ENCODE measurements around the gene MCF2L2. TPM values are rescaled to one million over a fixed set of nuclear protein-coding genes. Genes with fewer than 3 reads are reported as not detected.

Gene MCF2L2
- total and polyA plus RNA-seq, 2 experiments from 2014 or later, result 6.7 to 14.6 TPM

DNA sequence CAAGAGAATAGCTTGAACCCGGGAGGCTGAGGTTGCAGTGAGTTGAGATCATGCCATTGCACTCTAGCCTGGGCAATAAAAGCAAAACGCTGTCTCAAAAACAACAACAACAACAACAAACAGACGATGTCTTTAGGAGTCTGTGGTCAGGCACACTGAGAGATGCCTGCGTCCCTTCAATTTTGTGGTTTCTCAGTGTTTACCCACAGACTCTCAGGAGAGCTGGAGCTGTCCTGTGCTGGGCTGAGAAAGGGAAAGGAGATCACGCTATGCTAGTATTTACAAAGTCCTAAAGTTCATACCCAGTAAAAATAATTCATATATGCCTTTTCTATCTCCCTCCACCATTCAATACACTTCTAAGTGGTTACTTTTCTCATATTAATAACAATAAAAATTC, 272.2 kb downstream of the MCF2L2 start:
- Histone ChIP-seq H2AFZ (no peak overlapping the region), H4K20me1 (replicated peaks; ENCODE audit: insufficient read depth) (no peaks in the 10 kb centered on the region), H3K79me2 (replicated peaks; ENCODE audit: insufficient read depth) (no peaks in the 10 kb centered on the region), H3F3A (replicated peaks; ENCODE audit: low read depth) (no peaks in the 10 kb centered on the region), H3K36me3 (ENCODE audit: insufficient read depth) (no peaks in the 10 kb centered on the region), H3K4me3 (no peak overlapping the region), H3K27ac (ENCODE audit: low read depth) (no peak overlapping the region), H3K4me2 (no peak overlapping the region), H3K9me2 (ENCODE audit: insufficient read depth) (no peaks in the 10 kb centered on the region), H3K27me3 (ENCODE audit: insufficient read depth) (peaks cover 11% of the 10 kb centered on the region), H3K4me1 (ENCODE audit: insufficient read depth) (peaks cover 1% of the 10 kb centered on the region; the same call in 1 of the 2 replicates)
- Mint-ChIP-seq H3K36me3 (ENCODE audit: low read depth) (no peaks in the 10 kb centered on the region), H3K4me1 (no peaks in the 10 kb centered on the region; the same call in 2 of the 3 replicates), H3K27me3 (ENCODE audit: insufficient read depth, low read depth, poor library complexity) (peaks cover 5% of the 10 kb centered on the region), H3K4me3 (no peak overlapping the region), H3K9me3 (no peaks in the 10 kb centered on the region), H3K27ac (no peak overlapping the region)
- TF ChIP-seq ZNF331 (CRISPR knock-in tag; IDR thresholded peaks at IDR 0.05; ENCODE audit: low read depth), result no peak
- no peak for TF ChIP-seq NANOG (IDR thresholded peaks at IDR 0.05; ENCODE audit: borderline replicate concordance)
- no peak for TF ChIP-seq EZH2 (IDR thresholded peaks at IDR 0.05; ENCODE audit: low read depth, unreplicated experiment)
- no peak for ATAC-seq
- DNase-seq (ENCODE audit: low spot score), result no peak

DNA sequence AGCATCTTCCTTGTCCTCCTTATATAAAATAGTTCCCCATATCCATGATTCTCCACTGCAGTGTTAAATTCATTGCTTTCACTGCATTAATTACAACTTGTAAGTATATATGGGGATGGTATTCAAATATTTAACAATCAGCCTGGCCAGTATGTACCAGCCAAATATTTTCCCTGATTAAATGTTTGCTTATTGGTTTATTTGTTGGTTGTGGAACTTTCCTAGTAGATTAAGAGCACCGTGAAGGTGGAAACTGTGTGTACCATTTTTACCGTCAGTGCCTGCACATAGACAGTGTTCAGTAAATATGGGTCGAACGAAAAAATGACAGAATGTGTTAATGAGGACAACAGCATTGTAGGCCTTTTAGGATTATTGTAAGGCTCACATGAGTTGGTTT, 272.9 kb downstream of the MCF2L2 start:
- Histone ChIP-seq H4K20me1 (replicated peaks; ENCODE audit: insufficient read depth) (no peaks in the 10 kb centered on the region), H3K4me1 (ENCODE audit: insufficient read depth) (no peaks in the 10 kb centered on the region), H3K4me3 (no peak overlapping the region), H3K27ac (ENCODE audit: low read depth) (no peak overlapping the region), H3K79me2 (replicated peaks; ENCODE audit: insufficient read depth) (no peaks in the 10 kb centered on the region), H3F3A (replicated peaks; ENCODE audit: low read depth) (no peaks in the 10 kb centered on the region), H3K27me3 (ENCODE audit: insufficient read depth) (peaks cover 3% of the 10 kb centered on the region; the same call in 1 of the 2 replicates), H3K36me3 (ENCODE audit: insufficient read depth) (no peaks in the 10 kb centered on the region), H2AFZ (no peak overlapping the region), H3K9me2 (ENCODE audit: insufficient read depth) (no peaks in the 10 kb centered on the region), H3K4me2 (no peak overlapping the region)
- ATAC-seq (no peak), DNase-seq (ENCODE audit: low spot score) (no peak)
- Mint-ChIP-seq H3K9me3 (no peaks in the 10 kb centered on the region), H3K36me3 (ENCODE audit: low read depth) (no peaks in the 10 kb centered on the region), H3K27me3 (ENCODE audit: insufficient read depth, low read depth, poor library complexity) (peaks cover 5% of the 10 kb centered on the region), H3K4me1 (no peaks in the 10 kb centered on the region; the same call in 2 of the 3 replicates), H3K27ac (no peak overlapping the region), H3K4me3 (no peak overlapping the region)
- TF ChIP-seq EZH2phosphoT487 (IDR thresholded peaks at IDR 0.05; ENCODE audit: unreplicated experiment), result no peak
- TF ChIP-seq JUNB (IDR thresholded peaks at IDR 0.05; ENCODE audit: unreplicated experiment), result no peak
- TF ChIP-seq STAT1 (IDR thresholded peaks at IDR 0.05; ENCODE audit: unreplicated experiment), result no peak
- no peak for TF ChIP-seq POLR2AphosphoS5 (IDR thresholded peaks at IDR 0.05; ENCODE audit: low read depth)
- TF ChIP-seq ZNF462 (CRISPR knock-in tag; IDR thresholded peaks at IDR 0.05), result no peak
- TF ChIP-seq, protein P1, sequence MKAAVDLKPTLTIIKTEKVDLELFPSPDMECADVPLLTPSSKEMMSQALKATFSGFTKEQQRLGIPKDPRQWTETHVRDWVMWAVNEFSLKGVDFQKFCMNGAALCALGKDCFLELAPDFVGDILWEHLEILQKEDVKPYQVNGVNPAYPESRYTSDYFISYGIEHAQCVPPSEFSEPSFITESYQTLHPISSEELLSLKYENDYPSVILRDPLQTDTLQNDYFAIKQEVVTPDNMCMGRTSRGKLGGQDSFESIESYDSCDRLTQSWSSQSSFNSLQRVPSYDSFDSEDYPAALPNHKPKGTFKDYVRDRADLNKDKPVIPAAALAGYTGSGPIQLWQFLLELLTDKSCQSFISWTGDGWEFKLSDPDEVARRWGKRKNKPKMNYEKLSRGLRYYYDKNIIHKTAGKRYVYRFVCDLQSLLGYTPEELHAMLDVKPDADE (IDR thresholded peaks at IDR 0.05), result no peak
- no peak for TF ChIP-seq NANOG (IDR thresholded peaks at IDR 0.05; ENCODE audit: borderline replicate concordance)
- no peak for TF ChIP-seq EZH2 (IDR thresholded peaks at IDR 0.05; ENCODE audit: low read depth, unreplicated experiment)
- TF ChIP-seq CREB1 (CRISPR knock-in tag; IDR thresholded peaks at IDR 0.05; ENCODE audit: low read depth), result no peak
- TF ChIP-seq, protein P2, sequence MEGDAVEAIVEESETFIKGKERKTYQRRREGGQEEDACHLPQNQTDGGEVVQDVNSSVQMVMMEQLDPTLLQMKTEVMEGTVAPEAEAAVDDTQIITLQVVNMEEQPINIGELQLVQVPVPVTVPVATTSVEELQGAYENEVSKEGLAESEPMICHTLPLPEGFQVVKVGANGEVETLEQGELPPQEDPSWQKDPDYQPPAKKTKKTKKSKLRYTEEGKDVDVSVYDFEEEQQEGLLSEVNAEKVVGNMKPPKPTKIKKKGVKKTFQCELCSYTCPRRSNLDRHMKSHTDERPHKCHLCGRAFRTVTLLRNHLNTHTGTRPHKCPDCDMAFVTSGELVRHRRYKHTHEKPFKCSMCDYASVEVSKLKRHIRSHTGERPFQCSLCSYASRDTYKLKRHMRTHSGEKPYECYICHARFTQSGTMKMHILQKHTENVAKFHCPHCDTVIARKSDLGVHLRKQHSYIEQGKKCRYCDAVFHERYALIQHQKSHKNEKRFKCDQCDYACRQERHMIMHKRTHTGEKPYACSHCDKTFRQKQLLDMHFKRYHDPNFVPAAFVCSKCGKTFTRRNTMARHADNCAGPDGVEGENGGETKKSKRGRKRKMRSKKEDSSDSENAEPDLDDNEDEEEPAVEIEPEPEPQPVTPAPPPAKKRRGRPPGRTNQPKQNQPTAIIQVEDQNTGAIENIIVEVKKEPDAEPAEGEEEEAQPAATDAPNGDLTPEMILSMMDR (conservative IDR thresholded peaks at IDR 0.05; ENCODE audit: low read depth in 2 of 2), result no peak
- TF ChIP-seq ZNF114 (CRISPR knock-in tag; IDR thresholded peaks at IDR 0.05), result no peak
- no peak for TF ChIP-seq ZNF331 (CRISPR knock-in tag; IDR thresholded peaks at IDR 0.05; ENCODE audit: low read depth)

All from GM23338 (cell line).